H1 (cell line): Measurements from ENCODE around the gene CCDC71.

ENCODE experiments used
- CREB1 ChIP-seq: IDR thresholded peaks from 2 replicates; pipeline ENCODE4 v1.6.1; 2012; ENCODE audit warnings: inconsistent platforms
- EZH2 ChIP-seq: fragments of 200-600 bp; sonication (generic); IDR thresholded peaks from 2 replicates; pipeline ENCODE4 v1.7.1; 2012; ENCODE audit warnings: low read depth, mild to moderate bottlenecking, moderate library complexity, low read length, inconsistent platforms; ENCODE audit not compliant: severe bottlenecking
- GABPA ChIP-seq: IDR thresholded peaks from 2 replicates; pipeline ENCODE4 v1.6.1; 2011; ENCODE audit warnings: mild to moderate bottlenecking, low read length, moderate library complexity, borderline replicate concordance; ENCODE audit not compliant: insufficient read depth
- GTF2F1 ChIP-seq: IDR thresholded peaks from 2 replicates; pipeline ENCODE4 v1.6.1; 2012; ENCODE audit warnings: low read depth, low read length, improper control_type of control experiment, borderline replicate concordance
- POLR2A ChIP-seq, 2 experiments: IDR thresholded peaks; 1 replicate in 1 of 2; 2 replicates in 1 of 2; pipeline ENCODE4 v1.6.1; 2011; ENCODE audit warnings: low read depth in 2 of 2, low read length in 2 of 2, mild to moderate bottlenecking in 2 of 2; ENCODE audit errors: control extremely low read depth in 1 of 2
- POLR2AphosphoS5 ChIP-seq: IDR thresholded peaks from 2 replicates; pipeline ENCODE4 v1.6.1; 2011; ENCODE audit warnings: low read depth, low read length
- RAD21 ChIP-seq, 2 experiments: IDR thresholded peaks in 1 of 2; conservative IDR thresholded peaks in 1 of 2; 2 replicates each; pipeline ENCODE4 v1.6.1; 2011; ENCODE audit warnings: low read depth in 2 of 2, low read length in 2 of 2, improper control_type of control experiment in 1 of 2, inconsistent platforms in 1 of 2, mild to moderate bottlenecking in 1 of 2, moderate library complexity in 1 of 2
- USF2 ChIP-seq: IDR thresholded peaks from 2 replicates; pipeline ENCODE4 v1.6.1; 2011; ENCODE audit warnings: low read length, improper control_type of control experiment
- ZNF274 ChIP-seq: IDR thresholded peaks from 2 replicates; pipeline ENCODE4 v1.7.0; 2012; ENCODE audit warnings: low read length, borderline replicate concordance; ENCODE audit errors: extremely low read depth
- TF ChIP-seq, protein P1 (sequence below), 3 experiments: IDR thresholded peaks; 1 replicate in 2 of 3; 2 replicates in 1 of 3; pipeline versions ENCODE4 v1.5.1 to v1.6.1; 2011; ENCODE audit warnings: low read length in 3 of 3, mild to moderate bottlenecking in 3 of 3, inconsistent platforms in 2 of 3, low read depth in 1 of 3, moderate library complexity in 1 of 3; ENCODE audit not compliant: insufficient read depth in 1 of 3; ENCODE audit errors: control extremely low read depth in 1 of 3
- TF ChIP-seq, protein P2 (sequence below): IDR thresholded peaks from 2 replicates; pipeline ENCODE4 v1.6.1; 2012; ENCODE audit warnings: inconsistent platforms

DNA sequence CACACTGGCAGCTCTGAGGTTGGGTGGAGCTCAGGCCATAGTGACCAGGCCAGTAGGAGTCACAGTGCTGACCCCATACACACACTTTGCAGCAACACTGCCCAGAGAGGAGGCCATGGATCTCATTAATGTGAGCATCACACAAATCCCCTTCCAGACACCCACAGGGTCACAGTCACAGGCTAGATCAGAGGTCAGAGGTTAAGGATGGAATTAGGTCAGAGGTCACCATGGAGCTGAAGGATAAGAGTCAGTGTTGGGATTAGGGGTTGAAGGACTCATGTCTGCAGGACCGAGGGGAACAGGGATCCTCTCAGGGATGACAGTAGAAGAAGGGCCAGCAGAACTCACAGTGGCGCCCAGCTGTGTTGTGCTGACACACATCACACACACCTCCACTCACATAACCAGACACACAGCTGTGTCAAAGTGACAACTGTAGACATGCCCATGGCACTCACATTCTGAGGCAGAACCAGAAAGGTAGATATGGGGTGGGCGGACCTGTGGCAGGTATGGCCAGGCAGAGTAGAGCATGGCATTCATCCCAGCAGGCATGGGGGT, 12.7 kb downstream of the CCDC71 start:
- TF ChIP-seq, protein P1, sequence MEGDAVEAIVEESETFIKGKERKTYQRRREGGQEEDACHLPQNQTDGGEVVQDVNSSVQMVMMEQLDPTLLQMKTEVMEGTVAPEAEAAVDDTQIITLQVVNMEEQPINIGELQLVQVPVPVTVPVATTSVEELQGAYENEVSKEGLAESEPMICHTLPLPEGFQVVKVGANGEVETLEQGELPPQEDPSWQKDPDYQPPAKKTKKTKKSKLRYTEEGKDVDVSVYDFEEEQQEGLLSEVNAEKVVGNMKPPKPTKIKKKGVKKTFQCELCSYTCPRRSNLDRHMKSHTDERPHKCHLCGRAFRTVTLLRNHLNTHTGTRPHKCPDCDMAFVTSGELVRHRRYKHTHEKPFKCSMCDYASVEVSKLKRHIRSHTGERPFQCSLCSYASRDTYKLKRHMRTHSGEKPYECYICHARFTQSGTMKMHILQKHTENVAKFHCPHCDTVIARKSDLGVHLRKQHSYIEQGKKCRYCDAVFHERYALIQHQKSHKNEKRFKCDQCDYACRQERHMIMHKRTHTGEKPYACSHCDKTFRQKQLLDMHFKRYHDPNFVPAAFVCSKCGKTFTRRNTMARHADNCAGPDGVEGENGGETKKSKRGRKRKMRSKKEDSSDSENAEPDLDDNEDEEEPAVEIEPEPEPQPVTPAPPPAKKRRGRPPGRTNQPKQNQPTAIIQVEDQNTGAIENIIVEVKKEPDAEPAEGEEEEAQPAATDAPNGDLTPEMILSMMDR (IDR thresholded peaks at IDR 0.05; ENCODE audit: control extremely low read depth in 1 of 3, insufficient read depth in 1 of 3, low read depth in 1 of 3, low read length in 3 of 3), result no peak
- no peak for TF ChIP-seq GTF2F1
- TF ChIP-seq EZH2, result no peak
- no peak for TF ChIP-seq RAD21 (IDR thresholded peaks at IDR 0.05 in 1 of 2, conservative IDR thresholded peaks at IDR 0.05 in 1 of 2; ENCODE audit: low read depth in 2 of 2, low read length in 2 of 2)
- no peak for TF ChIP-seq CREB1
- TF ChIP-seq ZNF274, result no peak
- no peak for TF ChIP-seq USF2
- TF ChIP-seq, protein P2, sequence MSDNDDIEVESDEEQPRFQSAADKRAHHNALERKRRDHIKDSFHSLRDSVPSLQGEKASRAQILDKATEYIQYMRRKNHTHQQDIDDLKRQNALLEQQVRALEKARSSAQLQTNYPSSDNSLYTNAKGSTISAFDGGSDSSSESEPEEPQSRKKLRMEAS, result no peak
- TF ChIP-seq POLR2AphosphoS5, result no peak
- TF ChIP-seq POLR2A (IDR thresholded peaks at IDR 0.05; ENCODE audit: control extremely low read depth in 1 of 2, low read depth in 2 of 2, low read length in 2 of 2), result no peak
- TF ChIP-seq GABPA, result no peak
